Ishikawa (cell line): ENCODE results near the gene NDUFV1.

Experiments used
- CEBPB ChIP-seq: IDR thresholded peaks from 2 replicates; pipeline ENCODE4 v1.6.1; 2012
- CREB1 ChIP-seq: IDR thresholded peaks from 2 replicates; pipeline ENCODE4 v1.6.1; 2012; ENCODE audit warnings: low read depth
- EGR1 ChIP-seq: IDR thresholded peaks from 2 replicates; pipeline ENCODE4 v1.6.1; 2012
- EP300 ChIP-seq: IDR thresholded peaks from 2 replicates; pipeline ENCODE4 v1.6.1; 2012; ENCODE audit warnings: borderline replicate concordance
- FOXM1 ChIP-seq: IDR thresholded peaks from 2 replicates; pipeline ENCODE4 v1.6.1; 2012; ENCODE audit warnings: low read depth, borderline replicate concordance
- MAX ChIP-seq: IDR thresholded peaks from 2 replicates; pipeline ENCODE4 v1.6.1; 2012
- NFIC ChIP-seq: IDR thresholded peaks from 2 replicates; pipeline ENCODE4 v1.6.1; 2012
- RAD21 ChIP-seq: IDR thresholded peaks from 2 replicates; pipeline ENCODE4 v1.6.1; 2012; ENCODE audit warnings: low read depth
- REST ChIP-seq: IDR thresholded peaks from 2 replicates; pipeline ENCODE4 v1.6.1; 2012; ENCODE audit warnings: low read depth, mild to moderate bottlenecking
- TAF1 ChIP-seq: IDR thresholded peaks from 2 replicates; pipeline ENCODE4 v1.6.1; 2012; ENCODE audit warnings: low read depth, mild to moderate bottlenecking
- TCF12 ChIP-seq: IDR thresholded peaks from 2 replicates; pipeline ENCODE4 v1.6.1; 2012; ENCODE audit warnings: low read depth
- TEAD4 ChIP-seq: IDR thresholded peaks from 2 replicates; pipeline ENCODE4 v1.6.1; 2012
- YY1 ChIP-seq: IDR thresholded peaks from 2 replicates; pipeline ENCODE4 v1.6.1; 2012; ENCODE audit warnings: low read depth
- ZBTB7A ChIP-seq: IDR thresholded peaks from 2 replicates; pipeline ENCODE4 v1.6.1; 2012; ENCODE audit warnings: low read depth
- TF ChIP-seq, protein P1 (sequence below): IDR thresholded peaks from 2 replicates; pipeline ENCODE4 v1.6.1; 2012

Gene NDUFV1

GRCh38 chr11:67616431-67617242 is 9.9 kb downstream of the NDUFV1 start:
- TF ChIP-seq TEAD4 (no peak), YY1 (no peak), NFIC (no peak), CREB1 (no peak), REST (no peak), MAX (no peak), FOXM1 (no peak), CEBPB (no peak), EGR1 (no peak), TAF1 (no peak), ZBTB7A (no peak), TCF12 (no peak), RAD21 (no peak)
- TF ChIP-seq, protein P1, sequence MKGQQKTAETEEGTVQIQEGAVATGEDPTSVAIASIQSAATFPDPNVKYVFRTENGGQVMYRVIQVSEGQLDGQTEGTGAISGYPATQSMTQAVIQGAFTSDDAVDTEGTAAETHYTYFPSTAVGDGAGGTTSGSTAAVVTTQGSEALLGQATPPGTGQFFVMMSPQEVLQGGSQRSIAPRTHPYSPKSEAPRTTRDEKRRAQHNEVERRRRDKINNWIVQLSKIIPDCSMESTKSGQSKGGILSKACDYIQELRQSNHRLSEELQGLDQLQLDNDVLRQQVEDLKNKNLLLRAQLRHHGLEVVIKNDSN = no peak

DNA sequence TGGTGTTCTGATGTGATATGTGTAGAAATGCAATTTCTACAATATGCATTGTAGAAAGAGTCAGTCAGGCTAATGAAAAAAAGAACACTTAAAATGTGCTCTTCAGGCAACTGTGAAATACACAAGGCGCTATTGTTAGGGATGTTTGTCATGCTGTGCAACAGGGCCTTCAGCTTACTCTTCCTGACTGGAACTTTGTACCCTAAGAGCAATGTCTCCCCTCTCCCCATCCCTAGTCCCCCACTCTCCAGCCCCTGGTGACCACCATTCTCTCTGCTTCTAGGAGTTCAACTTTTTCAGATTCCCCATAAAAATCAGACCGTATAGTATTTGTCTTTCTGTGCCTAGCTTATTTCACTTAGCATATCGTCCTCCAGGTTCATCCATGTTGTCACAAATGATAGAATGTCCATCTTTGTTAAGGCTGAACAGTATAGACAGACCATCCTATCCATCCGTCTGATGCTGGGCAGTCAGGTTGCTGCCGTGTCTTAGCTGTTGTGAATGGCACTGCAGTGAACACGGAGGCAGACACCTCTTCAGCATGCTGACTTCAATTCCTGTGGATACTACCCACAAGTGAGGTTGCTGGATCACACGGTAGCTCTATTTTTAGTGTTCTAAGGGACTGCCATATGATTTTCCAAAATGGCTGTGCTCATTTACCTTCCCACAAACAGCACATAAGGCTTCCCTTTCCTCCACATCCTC is 10.7 kb downstream of the NDUFV1 start:
- TF ChIP-seq, protein P1 = no peak
- TF ChIP-seq CREB1 (no peak), ZBTB7A (no peak), REST (no peak), MAX (no peak), EGR1 (no peak), TCF12 (no peak), EP300 (no peak), FOXM1 (no peak), TEAD4 (no peak), TAF1 (no peak), NFIC (no peak), CEBPB (no peak), YY1 (no peak), RAD21 (no peak)

DNA sequence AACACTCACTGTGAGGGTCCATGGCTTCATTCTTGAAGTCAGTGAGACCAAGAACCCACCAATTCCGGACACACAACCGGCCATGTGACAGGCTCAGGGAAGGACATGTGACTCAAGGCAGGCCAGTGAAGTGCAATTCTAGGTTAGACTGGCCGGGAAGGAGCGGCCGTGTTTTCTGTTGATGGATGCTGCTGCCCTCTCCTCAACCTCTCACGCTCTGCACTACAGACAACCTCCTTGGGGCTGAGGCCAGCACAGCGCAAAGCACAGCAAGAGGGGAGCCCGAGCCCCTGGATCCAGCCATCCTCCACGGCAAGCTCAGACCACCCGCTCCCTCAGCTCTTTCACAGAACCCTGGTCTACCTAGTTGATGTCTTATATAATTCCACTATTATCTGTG is 20.2 kb downstream of the NDUFV1 start:
- no peak for TF ChIP-seq CREB1
- TF ChIP-seq REST = no peak
- no peak for TF ChIP-seq TCF12
- no peak for TF ChIP-seq RAD21
- no peak for TF ChIP-seq NFIC
- no peak for TF ChIP-seq MAX
- no peak for TF ChIP-seq FOXM1
- TF ChIP-seq CEBPB = no peak
- TF ChIP-seq EGR1 = no peak
- TF ChIP-seq, protein P1 = no peak
- no peak for TF ChIP-seq YY1
- no peak for TF ChIP-seq ZBTB7A
- TF ChIP-seq TEAD4 = no peak
- TF ChIP-seq TAF1 = no peak
- TF ChIP-seq EP300 = no peak
